A549 (cell line): ENCODE measurements around the gene ITIH5. TPM values are rescaled to one million over a fixed set of nuclear protein-coding genes. Genes with fewer than 3 reads are reported as not detected.
"Not testable (repeated sequence)": the region's sequence is repeated elsewhere in the genome, so short reads cannot be mapped to it uniquely, and the experiment has no call there.

Experiments used
- ATAC-seq, 2 experiments: fragments of 200-7000 bp in 1 of 2; fragments of >200 bp in 1 of 2; cut with Nextera tagmentation in 1 of 2; cut with Tn5 transposase in 1 of 2; 3 replicates each; pipeline versions ENCODE4 v1.8.0 to v1.9.1; 2018 to 2020; ENCODE audit warnings: mild to moderate bottlenecking in 1 of 2, moderate library complexity in 1 of 2
- CTCF ChIA-PET: fragments of 300-600 bp; sonication (Branson Sonifier 250); formaldehyde crosslinking; extraction: SDS; loops from one replicate; lab custom pipeline; 2021; ENCODE audit warnings: antibody characterized with exemption, inconsistent platforms; lab: Yijun Ruan, JAX
- POLR2A ChIA-PET: fragments of 350-600 bp; formaldehyde crosslinking; extraction: SDS; loops from one replicate; lab custom pipeline; 2021; ENCODE audit warnings: antibody characterized with exemption, inconsistent platforms; lab: Yijun Ruan, JAX
- DNase-seq, 2 experiments: peaks; one replicate each; pipeline versions ENCODE4 v3.0.0 to v3.0.0-alpha.2; 2011 to 2016; ENCODE audit warnings: low read depth in 1 of 2, low spot score in 1 of 2
- FAIRE-seq: peaks from 2 replicates; lab custom pipeline; 2011; peaks lifted over from hg19 to GRCh38; lab: Jason Lieb, UNC
- H3K27ac ChIP-seq, 2 experiments: fragments of >200 bp; sonication (Bioruptor Twin); formaldehyde crosslinking; 3 replicates each; pipeline ENCODE4 v1.5.1; 2016 to 2017
- H3K4me1 ChIP-seq: fragments of >200 bp; sonication (Bioruptor Twin); formaldehyde crosslinking; 3 replicates; pipeline ENCODE4 v1.6.1; 2016
- H3K4me2 ChIP-seq: fragments of >200 bp; sonication (Bioruptor Twin); formaldehyde crosslinking; 3 replicates; pipeline ENCODE4 v1.6.1; 2016
- H3K4me3 ChIP-seq: fragments of >200 bp; sonication (Bioruptor Twin); formaldehyde crosslinking; 3 replicates; pipeline ENCODE4 v1.5.1; 2016
- H3K9me3 ChIP-seq: fragments of >200 bp; sonication (Bioruptor Twin); formaldehyde crosslinking; 3 replicates; pipeline ENCODE4 v1.6.1; 2016
- CBX8 ChIP-seq: fragments of 200-600 bp; sonication (generic); IDR thresholded peaks from 2 replicates; pipeline ENCODE4 v1.6.1; 2016
- CEBPB ChIP-seq, 2 experiments: fragments of >200 bp in 1 of 2; sonication (Bioruptor Twin) in 1 of 2; formaldehyde crosslinking in 1 of 2; IDR thresholded peaks; 2 replicates each; pipeline ENCODE4 v1.6.1; 2012 to 2016
- EP300 ChIP-seq, 2 experiments: fragments of >200 bp; sonication (Bioruptor Twin); formaldehyde crosslinking; IDR thresholded peaks; 2 replicates in 1 of 2; 3 replicates in 1 of 2; pipeline ENCODE4 v1.6.1; 2016 to 2017
- ESRRA ChIP-seq: fragments of 150-350 bp; IDR thresholded peaks from 2 replicates; pipeline ENCODE4 v1.6.1; 2014; ENCODE audit warnings: mild to moderate bottlenecking, low read length, borderline replicate concordance
- KDM5A ChIP-seq: fragments of 200-600 bp; sonication (generic); IDR thresholded peaks from 2 replicates; pipeline ENCODE4 v1.6.1; 2016; ENCODE audit warnings: antibody characterized with exemption, mild to moderate bottlenecking
- MAFK ChIP-seq: fragments of 450-650 bp; IDR thresholded peaks from 2 replicates; pipeline ENCODE4 v1.6.1; 2014; ENCODE audit not compliant: partially characterized antibody
- MYC ChIP-seq: IDR thresholded peaks from 2 replicates; pipeline ENCODE4 v1.6.1; 2012; ENCODE audit warnings: mild to moderate bottlenecking, inconsistent platforms, low read length, improper control_type of control experiment, borderline replicate concordance
- RAD21 ChIP-seq, 2 experiments: fragments of >200 bp in 1 of 2; sonication (Bioruptor Twin) in 1 of 2; formaldehyde crosslinking in 1 of 2; IDR thresholded peaks in 1 of 2; conservative IDR thresholded peaks in 1 of 2; 2 replicates in 1 of 2; 3 replicates in 1 of 2; pipeline ENCODE4 v1.6.1; 2012 to 2018; ENCODE audit warnings: inconsistent platforms in 1 of 2
- RNF2 ChIP-seq: fragments of 200-600 bp; sonication (generic); IDR thresholded peaks from 2 replicates; pipeline ENCODE4 v1.6.1; 2016; ENCODE audit warnings: low read depth, mild to moderate bottlenecking, antibody characterized with exemption, moderate library complexity, borderline replicate concordance
- SREBF2 ChIP-seq: fragments of 450-650 bp; IDR thresholded peaks from 2 replicates; pipeline ENCODE4 v1.6.1; 2014; ENCODE audit warnings: mild to moderate bottlenecking, moderate library complexity
- ZSCAN20 ChIP-seq: fragments of 250-450 bp; sonication (Bioruptor Pico); IDR thresholded peaks from 2 replicates; pipeline ENCODE4 v1.8.0; 2022; ENCODE audit warnings: mild to moderate bottlenecking, moderate library complexity
- WGBS: methylation state at CpG from one replicate; pipeline ENCODE4 v1.1.6; 2017; ENCODE audit errors: missing lambda C conversion rate; 5-methylcytosine and 5-hydroxymethylcytosine counted together
- polyA minus RNA-seq: library from RNA; depleted of rRNA, polyadenylated mRNA; stranded (reverse); fragments of >200 nt; gene quantifications from 2 replicates; pipeline ENCODE4 v1.2.3, GENCODE V29; 2011; rRNA and poly(A)+ RNA removed
- polyA plus RNA-seq, 4 experiments: library from polyadenylated mRNA; depleted of rRNA in 3 of 4; stranded (reverse); fragments of >200 nt; fragmentation: RNase III in 1 of 4; extraction: RNeasy Plus Mini Kit Qiagen cat#74134 plus additional on column Dnase treatment in 1 of 4; gene quantifications; 2 replicates in 3 of 4; 3 replicates in 1 of 4; pipeline ENCODE4 v1.2.3, GENCODE V29; 2011 to 2017
- TF ChIP-seq, protein P1 (sequence below): fragments of >200 bp; sonication (Bioruptor Twin); formaldehyde crosslinking; IDR thresholded peaks from 2 replicates; pipeline ENCODE4 v1.6.1; 2016
- TF ChIP-seq, protein P2 (sequence below): fragments of >200 bp; sonication (Bioruptor Twin); formaldehyde crosslinking; IDR thresholded peaks from 3 replicates; pipeline ENCODE4 v1.5.1; 2016

Gene ITIH5
- 0.05 and 0.09 TPM in 2 replicates for polyA plus RNA-seq (2011; rRNA removed)
- 0.01 and 0.03 TPM in 2 replicates for polyA plus RNA-seq (2012; cell fraction: cytosol; rRNA removed)
- polyA plus RNA-seq (2012; cell fraction: nucleus; rRNA removed) = 0.04 and 0.17 TPM in 2 replicates
- 0.03 to 0.05 TPM (median 0.05 TPM) in 3 replicates for polyA plus RNA-seq (2017; fragmentation: RNase III; extraction: RNeasy Plus Mini Kit Qiagen cat#74134 plus additional on column Dnase treatment)
- 0.17 and 0.54 TPM in 2 replicates for polyA minus RNA-seq

- no peaks in the 10 kb centered on the region for H3K4me1 ChIP-seq
- peak within 1 kb of the TSS in 1 of 2 experiments; percentile 72; a peak in 3 of 6 replicates for H3K27ac ChIP-seq
- H3K4me3 ChIP-seq = peak within 1 kb of the TSS; percentile 62
- no peaks in the 10 kb centered on the region for H3K9me3 ChIP-seq
- FAIRE-seq (no peak), ATAC-seq (peak; percentile 36 to 69; a peak in 3 of 6 replicates), DNase-seq (no peak)
- no peak for TF ChIP-seq ZSCAN20 (CRISPR knock-in tag)
- no peak for TF ChIP-seq ESRRA
- no peak for TF ChIP-seq EP300 (IDR thresholded peaks at IDR 0.05)
- TF ChIP-seq RNF2 = peak; percentile 45; the same call in 1 of the 2 replicates
- 0 out of 2 replicates have a peak, but pooled peaks have one; percentile 31 for TF ChIP-seq CBX8
- CTCF ChIA-PET = interaction anchor here (0.6 to 2.3 kb wide), 3 partner anchors 21 to 206 kb away, joined by 3 to 16 read pairs (median 5); no protein-coding TSS in a partner anchor
- POLR2A ChIA-PET = interaction anchor here (0.6 kb wide), 1 partner anchor 388 kb away, joined by 3 read pairs; the partner anchor contains the start of gene GATA3
- H3K4me2 ChIP-seq = peak within 1 kb of the TSS; percentile 100
- 8% methylated on average over 22 of the region's 54 CpGs for WGBS
Measured at GRCh38 chr10:7666253-7667023, at the start of gene ITIH5. Gene ITIH5, minus strand, starts transcription at chr10:7666966. Its CDS starts 74 bp downstream, at chr10:7666892.

DNA sequence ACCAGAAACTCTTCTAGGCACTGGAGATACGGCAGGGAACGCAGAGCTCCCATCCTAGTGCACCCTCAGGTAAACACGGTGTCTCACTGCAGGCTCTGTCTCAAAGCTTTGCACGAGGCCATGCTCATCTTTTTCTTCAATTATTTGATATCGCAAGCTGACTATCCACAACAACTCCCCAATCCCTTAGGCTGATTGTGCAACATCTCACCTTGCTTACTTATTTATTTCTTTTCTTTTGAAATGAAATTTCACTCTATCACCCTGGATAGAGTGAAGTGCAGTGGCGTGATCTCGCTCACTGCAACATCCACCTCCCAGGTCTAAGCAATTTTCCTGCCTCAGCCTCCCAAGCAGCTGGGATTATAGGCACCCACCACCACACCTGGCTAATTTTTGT, 48.7 kb upstream of the ITIH5 start:
- no peak for FAIRE-seq
- WGBS = 61% methylated on average over 7 of the region's 7 CpGs
- CTCF ChIA-PET = interaction anchor here (0.7 to 1.1 kb wide), 3 partner anchors 16 to 72 kb away, joined by 3 to 4 read pairs (median 3); no protein-coding TSS in a partner anchor
- no peak for DNase-seq
- TF ChIP-seq RAD21 (conservative IDR thresholded peaks at IDR 0.05 in 1 of 2, IDR thresholded peaks at IDR 0.05 in 1 of 2) (no peak), CEBPB (IDR thresholded peaks at IDR 0.05) (0 out of 4 replicates have a peak, but pooled peaks of 1 of the 2 experiments have one; percentile 5)
- H3K4me3 ChIP-seq = no peak overlapping the region
- no peak for ATAC-seq
- POLR2A ChIA-PET = no interaction called here
- no peak overlapping the region for H3K4me2 ChIP-seq
- H3K9me3 ChIP-seq = no peaks in the 10 kb centered on the region
- H3K27ac ChIP-seq = no peak overlapping the region
- no peaks in the 10 kb centered on the region for H3K4me1 ChIP-seq

DNA sequence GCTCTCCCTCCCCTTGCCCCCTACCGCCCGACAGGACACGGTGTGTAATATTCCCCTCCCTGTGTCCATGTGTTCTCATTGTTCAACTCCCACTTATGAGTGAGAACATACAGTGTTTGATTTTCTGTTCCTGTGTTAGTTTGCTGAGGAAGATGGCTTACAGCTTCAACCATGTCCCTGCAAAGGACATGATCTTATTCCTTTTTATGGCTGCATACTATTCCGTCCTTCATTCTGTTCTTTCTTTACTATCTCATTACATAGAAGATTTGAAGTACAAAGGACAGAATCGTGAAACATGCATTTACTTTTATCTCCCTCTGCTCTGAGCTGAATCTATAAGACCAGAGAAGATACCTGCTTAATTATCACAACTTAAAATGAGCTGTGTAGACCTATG, 44.3 kb upstream of the ITIH5 start:
- H3K27ac ChIP-seq, FAIRE-seq, H3K4me3 ChIP-seq, DNase-seq, H3K4me2 ChIP-seq, POLR2A ChIA-PET, ATAC-seq, H3K4me1 ChIP-seq, H3K9me3 ChIP-seq: not testable (repeated sequence)
- 62% methylated on average over 5 of the region's 5 CpGs for WGBS
- CTCF ChIA-PET = interaction anchor here (0.9 to 1.3 kb wide), 3 partner anchors 10 to 186 kb away, joined by 3 to 5 read pairs (median 3); no protein-coding TSS in a partner anchor

- DNase-seq = no peak
- H3K4me3 ChIP-seq = no peak overlapping the region
- no peak for ATAC-seq
- POLR2A ChIA-PET = no interaction called here
- H3K9me3 ChIP-seq = no peaks in the 10 kb centered on the region
- no peak overlapping the region for H3K27ac ChIP-seq
- H3K4me2 ChIP-seq = no peak overlapping the region
- TF ChIP-seq EP300 (IDR thresholded peaks at IDR 0.05) (no peak), KDM5A (no peak), MYC (no peak), MAFK (no peak), SREBF2 (no peak)
- TF ChIP-seq, protein P1, sequence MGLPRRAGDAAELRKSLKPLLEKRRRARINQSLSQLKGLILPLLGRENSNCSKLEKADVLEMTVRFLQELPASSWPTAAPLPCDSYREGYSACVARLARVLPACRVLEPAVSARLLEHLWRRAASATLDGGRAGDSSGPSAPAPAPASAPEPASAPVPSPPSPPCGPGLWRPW = no peak
- TF ChIP-seq, protein P2, sequence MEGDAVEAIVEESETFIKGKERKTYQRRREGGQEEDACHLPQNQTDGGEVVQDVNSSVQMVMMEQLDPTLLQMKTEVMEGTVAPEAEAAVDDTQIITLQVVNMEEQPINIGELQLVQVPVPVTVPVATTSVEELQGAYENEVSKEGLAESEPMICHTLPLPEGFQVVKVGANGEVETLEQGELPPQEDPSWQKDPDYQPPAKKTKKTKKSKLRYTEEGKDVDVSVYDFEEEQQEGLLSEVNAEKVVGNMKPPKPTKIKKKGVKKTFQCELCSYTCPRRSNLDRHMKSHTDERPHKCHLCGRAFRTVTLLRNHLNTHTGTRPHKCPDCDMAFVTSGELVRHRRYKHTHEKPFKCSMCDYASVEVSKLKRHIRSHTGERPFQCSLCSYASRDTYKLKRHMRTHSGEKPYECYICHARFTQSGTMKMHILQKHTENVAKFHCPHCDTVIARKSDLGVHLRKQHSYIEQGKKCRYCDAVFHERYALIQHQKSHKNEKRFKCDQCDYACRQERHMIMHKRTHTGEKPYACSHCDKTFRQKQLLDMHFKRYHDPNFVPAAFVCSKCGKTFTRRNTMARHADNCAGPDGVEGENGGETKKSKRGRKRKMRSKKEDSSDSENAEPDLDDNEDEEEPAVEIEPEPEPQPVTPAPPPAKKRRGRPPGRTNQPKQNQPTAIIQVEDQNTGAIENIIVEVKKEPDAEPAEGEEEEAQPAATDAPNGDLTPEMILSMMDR = no peak
- peaks cover 14% of the 10 kb centered on the region; the same call in 2 of the 3 replicates for H3K4me1 ChIP-seq
- WGBS = 53% methylated on average over 1 of the region's 1 CpG
- CTCF ChIA-PET = no interaction called here
- FAIRE-seq = no peak
Measured at GRCh38 chr10:7710446-7710845, 43.7 kb upstream of the ITIH5 start.
